Uterine smooth muscle cell (primary cell): ENCODE measurements around the gene PDE5A. TPM values are rescaled to one million over a fixed set of nuclear protein-coding genes. Genes with fewer than 3 reads are reported as not detected.

ENCODE experiments used
- total RNA-seq: library from RNA; depleted of rRNA; stranded (reverse); fragments of >200 nt; gene quantifications from 2 replicates; pipeline ENCODE4 v1.2.3, GENCODE V29; 2014

The PDE5A gene
- total RNA-seq, result 38.1 and 106 TPM in 2 replicates

GRCh38 chr4:119628281-119629141 lies at the start of gene PDE5A:
Gene PDE5A (minus strand): TSS chr4:119628804. CDS start chr4:119628671, 133 bp downstream.

